ENCODE data around the gene COLQ. TPM values are rescaled to one million over a fixed set of nuclear protein-coding genes. Genes with fewer than 3 reads are reported as not detected.

The COLQ gene
- total RNA-seq, 1 experiment from 2014 or later, result 0.64 TPM

DNA sequence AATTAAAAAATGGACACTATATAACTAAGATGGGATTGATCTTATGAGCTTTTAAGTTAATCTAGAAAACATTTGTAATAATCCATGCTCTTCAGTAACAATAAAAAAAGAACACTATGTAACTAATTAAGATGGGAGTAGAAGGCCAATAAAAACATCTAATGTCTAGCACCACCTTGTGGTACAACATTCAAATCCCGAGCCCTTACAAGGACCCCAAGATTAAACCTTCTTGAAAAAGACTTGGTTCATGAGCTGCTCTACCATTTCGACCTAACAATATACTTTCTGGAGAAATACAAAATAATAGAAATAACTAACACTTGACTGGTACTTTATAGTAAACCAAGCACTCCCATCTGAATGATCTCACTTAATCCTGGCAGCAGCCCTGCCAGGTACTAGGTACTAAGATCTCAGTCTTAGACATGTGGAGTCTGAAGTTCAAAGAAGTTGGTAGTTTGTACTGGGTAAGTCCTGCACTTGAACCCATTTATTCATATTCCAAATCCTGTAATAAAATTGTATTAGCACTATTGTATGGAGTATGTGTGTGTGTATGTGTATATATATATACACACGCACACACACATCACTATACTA lies 116.0 kb downstream of the COLQ start:
- BruUV-seq (replicated peaks), result no TSS peak
- in situ Hi-C loops (cut with HindIII; ENCODE audit: low pct_unique_long_range_greater_than_20kb, low sequenced_read_pairs) (no loop called here), intact Hi-C loops (cut with micrococcal nuclease; ENCODE audit: unreplicated experiment) (loop anchor here (2.0 to 10.0 kb wide), 3 partner anchors 137 to 301 kb away; partner anchors contain the start of gene CAPN7)
- ChIA-PET POLR2A (no interaction called here), CTCF (interaction anchor here (1.0 to 1.7 kb wide), 2 partner anchors 137 to 140 kb away, joined by 3 to 12 read pairs; no protein-coding TSS in a partner anchor)
- Histone ChIP-seq H3K9me3 (ENCODE audit: control insufficient read depth, insufficient read depth, low read depth, low read length) (no peaks in the 10 kb centered on the region), H3K4me3 (ENCODE audit: low read depth in 2 of 2, low read length in 2 of 2) (no peak overlapping the region), H3K36me3 (ENCODE audit: control insufficient read depth, insufficient read depth, low read length) (no peaks in the 10 kb centered on the region), H3K27me3 (ENCODE audit: control insufficient read depth, insufficient read depth, low read length) (no peaks in the 10 kb centered on the region), H3K4me1 (ENCODE audit: control insufficient read depth, insufficient read depth, low read length) (no peaks in the 10 kb centered on the region), H3K27ac (ENCODE audit: low read length) (no peak overlapping the region)
- DNase-seq (ENCODE audit: low read depth, low spot score) (no peak), ATAC-seq (peak; percentile 78; the same call in 1 of the 2 replicates)
- no peak for TF ChIP-seq SIN3A (IDR thresholded peaks at IDR 0.05; ENCODE audit: borderline replicate concordance, insufficient read depth, low read depth, low read length)
- TF ChIP-seq, protein P1, sequence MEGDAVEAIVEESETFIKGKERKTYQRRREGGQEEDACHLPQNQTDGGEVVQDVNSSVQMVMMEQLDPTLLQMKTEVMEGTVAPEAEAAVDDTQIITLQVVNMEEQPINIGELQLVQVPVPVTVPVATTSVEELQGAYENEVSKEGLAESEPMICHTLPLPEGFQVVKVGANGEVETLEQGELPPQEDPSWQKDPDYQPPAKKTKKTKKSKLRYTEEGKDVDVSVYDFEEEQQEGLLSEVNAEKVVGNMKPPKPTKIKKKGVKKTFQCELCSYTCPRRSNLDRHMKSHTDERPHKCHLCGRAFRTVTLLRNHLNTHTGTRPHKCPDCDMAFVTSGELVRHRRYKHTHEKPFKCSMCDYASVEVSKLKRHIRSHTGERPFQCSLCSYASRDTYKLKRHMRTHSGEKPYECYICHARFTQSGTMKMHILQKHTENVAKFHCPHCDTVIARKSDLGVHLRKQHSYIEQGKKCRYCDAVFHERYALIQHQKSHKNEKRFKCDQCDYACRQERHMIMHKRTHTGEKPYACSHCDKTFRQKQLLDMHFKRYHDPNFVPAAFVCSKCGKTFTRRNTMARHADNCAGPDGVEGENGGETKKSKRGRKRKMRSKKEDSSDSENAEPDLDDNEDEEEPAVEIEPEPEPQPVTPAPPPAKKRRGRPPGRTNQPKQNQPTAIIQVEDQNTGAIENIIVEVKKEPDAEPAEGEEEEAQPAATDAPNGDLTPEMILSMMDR (IDR thresholded peaks at IDR 0.05), result peak; percentile 59; the same call in 1 of the 2 replicates

- Histone ChIP-seq H3K9me3 (ENCODE audit: control insufficient read depth, insufficient read depth, low read depth, low read length) (no peaks in the 10 kb centered on the region), H3K36me3 (ENCODE audit: control insufficient read depth, insufficient read depth, low read length) (no peaks in the 10 kb centered on the region), H3K27ac (ENCODE audit: low read length) (no peak overlapping the region), H3K27me3 (ENCODE audit: control insufficient read depth, insufficient read depth, low read length) (no peaks in the 10 kb centered on the region), H3K4me1 (ENCODE audit: control insufficient read depth, insufficient read depth, low read length) (no peaks in the 10 kb centered on the region), H3K4me3 (ENCODE audit: low read depth in 2 of 2, low read length in 2 of 2) (no peak overlapping the region)
- intact Hi-C loops (cut with micrococcal nuclease; ENCODE audit: unreplicated experiment) (loop anchor here (2.0 to 10.0 kb wide), 3 partner anchors 136 to 300 kb away; partner anchors contain the start of gene CAPN7), in situ Hi-C loops (cut with HindIII; ENCODE audit: low pct_unique_long_range_greater_than_20kb, low sequenced_read_pairs) (no loop called here)
- POLR2A ChIA-PET, result no interaction called here
- CTCF ChIA-PET, result interaction anchor here (1.0 to 1.7 kb wide), 2 partner anchors 137 to 139 kb away, joined by 3 to 12 read pairs; no protein-coding TSS in a partner anchor
- no peak for ATAC-seq
- no TSS peak for BruUV-seq (replicated peaks)
- TF ChIP-seq REST (IDR thresholded peaks at IDR 0.05; ENCODE audit: insufficient read depth in 1 of 2, low read depth in 2 of 2, low read length in 1 of 2) (no peak), TCF7L2 (IDR thresholded peaks at IDR 0.05; ENCODE audit: low read depth, low read length) (no peak), POLR2AphosphoS5 (IDR thresholded peaks at IDR 0.05; ENCODE audit: low read depth, low read length) (no peak)
- TF ChIP-seq, protein P1 (IDR thresholded peaks at IDR 0.05), result no peak
- no peak for DNase-seq (ENCODE audit: low read depth, low spot score)
These were observed 116.7 kb downstream of the COLQ start for GRCh38 chr3:15404767-15405166.
